ENCODE data around the gene TTC9C.
"Not testable (repeated sequence)": the region's sequence is repeated elsewhere in the genome, so short reads cannot be mapped to it uniquely, and the experiment has no call there.

The TTC9C gene

GRCh38 chr11:62715150-62716130, 12.8 kb upstream of the TTC9C start:
- H3K9me3 Mint-ChIP-seq, result no peaks in the 10 kb centered on the region
- peaks cover 82% of the 10 kb centered on the region for H3K36me3 Mint-ChIP-seq (ENCODE audit: insufficient read depth)
- peak overlapping the region; percentile 57 for H3K27ac Mint-ChIP-seq (ENCODE audit: low read depth)
- ATAC-seq (replicated peaks; ENCODE audit: extremely low read depth, poor library complexity, severe bottlenecking), result no peak
- H3K4me3 Mint-ChIP-seq, result no peak overlapping the region
- H3K27me3 Mint-ChIP-seq, result no peaks in the 10 kb centered on the region
- peaks cover 21% of the 10 kb centered on the region for H3K4me1 Mint-ChIP-seq
- no peak for DNase-seq (ENCODE audit: low spot score in 2 of 2)

GRCh38 chr11:62716206-62716605, 12.1 kb upstream of the TTC9C start:
- ATAC-seq (replicated peaks; ENCODE audit: extremely low read depth, poor library complexity, severe bottlenecking) (no peak), DNase-seq (ENCODE audit: low spot score in 2 of 2) (no peak)
- H3K36me3 Mint-ChIP-seq (ENCODE audit: insufficient read depth), result peaks cover 90% of the 10 kb centered on the region
- no peaks in the 10 kb centered on the region for H3K9me3 Mint-ChIP-seq
- H3K4me3 Mint-ChIP-seq, result no peak overlapping the region
- H3K27me3 Mint-ChIP-seq, result no peaks in the 10 kb centered on the region
- peaks cover 21% of the 10 kb centered on the region for H3K4me1 Mint-ChIP-seq
- no peak overlapping the region for H3K27ac Mint-ChIP-seq (ENCODE audit: low read depth)

GRCh38 chr11:62716816-62717215, 11.5 kb upstream of the TTC9C start:
- ATAC-seq (replicated peaks; ENCODE audit: extremely low read depth, poor library complexity, severe bottlenecking) (no peak), DNase-seq (ENCODE audit: low spot score in 2 of 2) (no peak)
- no peaks in the 10 kb centered on the region for H3K9me3 Mint-ChIP-seq
- peaks cover 90% of the 10 kb centered on the region for H3K36me3 Mint-ChIP-seq (ENCODE audit: insufficient read depth)
- peaks cover 21% of the 10 kb centered on the region for H3K4me1 Mint-ChIP-seq
- no peaks in the 10 kb centered on the region for H3K27me3 Mint-ChIP-seq
- H3K27ac Mint-ChIP-seq (ENCODE audit: low read depth), result no peak overlapping the region
- no peak overlapping the region for H3K4me3 Mint-ChIP-seq

- H3K27me3 Mint-ChIP-seq, result no peaks in the 10 kb centered on the region
- ATAC-seq (replicated peaks; ENCODE audit: extremely low read depth, poor library complexity, severe bottlenecking) (no peak), DNase-seq (ENCODE audit: low spot score in 2 of 2) (no peak)
- H3K27ac Mint-ChIP-seq (ENCODE audit: low read depth), result no peak overlapping the region
- peaks cover 33% of the 10 kb centered on the region for H3K4me1 Mint-ChIP-seq
- H3K4me3 Mint-ChIP-seq, result no peak overlapping the region
- peaks cover 97% of the 10 kb centered on the region for H3K36me3 Mint-ChIP-seq (ENCODE audit: insufficient read depth)
- H3K9me3 Mint-ChIP-seq, result no peaks in the 10 kb centered on the region
Observed at GRCh38 chr11:62719302-62719978, 8.8 kb upstream of the TTC9C start.

GRCh38 chr11:62721994-62722393, 6.3 kb upstream of the TTC9C start:
- Mint-ChIP-seq H3K36me3 (ENCODE audit: insufficient read depth) (peaks cover 91% of the 10 kb centered on the region), H3K27me3 (no peaks in the 10 kb centered on the region), H3K9me3 (no peaks in the 10 kb centered on the region), H3K4me1 (peaks cover 43% of the 10 kb centered on the region), H3K4me3 (no peak overlapping the region), H3K27ac (ENCODE audit: low read depth) (no peak overlapping the region)
- ATAC-seq (replicated peaks; ENCODE audit: extremely low read depth, poor library complexity, severe bottlenecking) (no peak), DNase-seq (ENCODE audit: low spot score in 2 of 2) (no peak)

GRCh38 chr11:62724171-62724570, 4.1 kb upstream of the TTC9C start:
- Mint-ChIP-seq H3K9me3 (no peaks in the 10 kb centered on the region), H3K36me3 (ENCODE audit: insufficient read depth) (peaks cover 83% of the 10 kb centered on the region), H3K4me3 (peak overlapping the region; percentile 97), H3K4me1 (peaks cover 51% of the 10 kb centered on the region), H3K27ac (ENCODE audit: low read depth) (peak overlapping the region; percentile 57), H3K27me3 (no peaks in the 10 kb centered on the region)
- DNase-seq (ENCODE audit: low spot score in 2 of 2) (no peak), ATAC-seq (replicated peaks; ENCODE audit: extremely low read depth, poor library complexity, severe bottlenecking) (no peak)

GRCh38 chr11:62725646-62726045, 2.6 kb upstream of the TTC9C start:
- Mint-ChIP-seq H3K36me3 (ENCODE audit: insufficient read depth) (peaks cover 73% of the 10 kb centered on the region), H3K27ac (ENCODE audit: low read depth) (peak overlapping the region; percentile 96), H3K9me3 (no peaks in the 10 kb centered on the region), H3K4me3 (peak overlapping the region; percentile 97), H3K27me3 (no peaks in the 10 kb centered on the region), H3K4me1 (peaks cover 43% of the 10 kb centered on the region)
- no peak for ATAC-seq (replicated peaks; ENCODE audit: extremely low read depth, poor library complexity, severe bottlenecking)
- DNase-seq (ENCODE audit: low spot score in 2 of 2), result no peak

- Mint-ChIP-seq H3K9me3 (no peaks in the 10 kb centered on the region), H3K36me3 (ENCODE audit: insufficient read depth) (peaks cover 71% of the 10 kb centered on the region), H3K27ac (ENCODE audit: low read depth) (peak overlapping the region; percentile 96), H3K4me1 (peaks cover 43% of the 10 kb centered on the region), H3K4me3 (peak overlapping the region; percentile 97), H3K27me3 (no peaks in the 10 kb centered on the region)
- no peak for ATAC-seq (replicated peaks; ENCODE audit: extremely low read depth, poor library complexity, severe bottlenecking)
- peak in 1 of 2 donors; percentile 28 for DNase-seq (ENCODE audit: low spot score in 2 of 2)
Observed at GRCh38 chr11:62726156-62726914, 2.0 kb upstream of the TTC9C start.

GRCh38 chr11:62726915-62727164, 1.4 kb upstream of the TTC9C start:
- Mint-ChIP-seq H3K4me3 (peak overlapping the region; percentile 97), H3K9me3 (no peaks in the 10 kb centered on the region), H3K36me3 (ENCODE audit: insufficient read depth) (peaks cover 67% of the 10 kb centered on the region), H3K27me3 (no peaks in the 10 kb centered on the region), H3K4me1 (peaks cover 43% of the 10 kb centered on the region), H3K27ac (ENCODE audit: low read depth) (peak overlapping the region; percentile 96)
- DNase-seq (ENCODE audit: low spot score in 2 of 2) (no peak), ATAC-seq (replicated peaks; ENCODE audit: extremely low read depth, poor library complexity, severe bottlenecking) (no peak)

GRCh38 chr11:62727165-62727871, 968 bp upstream of the TTC9C start, which contains the start of gene HNRNPUL2:
Gene HNRNPUL2 (minus strand): TSS chr11:62727457. CDS start chr11:62727156, 301 bp downstream.
- Mint-ChIP-seq H3K4me1 (peaks cover 43% of the 10 kb centered on the region), H3K27me3 (no peaks in the 10 kb centered on the region), H3K4me3 (peak within 1 kb of the TSS; percentile 97), H3K27ac (ENCODE audit: low read depth) (peak within 1 kb of the TSS; percentile 96), H3K36me3 (ENCODE audit: insufficient read depth) (peaks cover 63% of the 10 kb centered on the region), H3K9me3 (no peaks in the 10 kb centered on the region)
- DNase-seq (ENCODE audit: low spot score in 2 of 2), result peak; percentile 95 to 99
- ATAC-seq (replicated peaks; ENCODE audit: extremely low read depth, poor library complexity, severe bottlenecking), result peak; percentile 82

- peak overlapping the region; percentile 97 for H3K4me3 Mint-ChIP-seq
- peak overlapping the region; percentile 96 for H3K27ac Mint-ChIP-seq (ENCODE audit: low read depth)
- ATAC-seq (replicated peaks; ENCODE audit: extremely low read depth, poor library complexity, severe bottlenecking), result peak; percentile 67
- no peaks in the 10 kb centered on the region for H3K27me3 Mint-ChIP-seq
- peaks cover 43% of the 10 kb centered on the region for H3K4me1 Mint-ChIP-seq
- peak in 1 of 2 donors; percentile 88 for DNase-seq (ENCODE audit: low spot score in 2 of 2)
- H3K9me3 Mint-ChIP-seq, result no peaks in the 10 kb centered on the region
- peaks cover 59% of the 10 kb centered on the region for H3K36me3 Mint-ChIP-seq (ENCODE audit: insufficient read depth)
Observed at GRCh38 chr11:62727872-62728170, 465 bp upstream of the TTC9C start.

GRCh38 chr11:62730076-62730475, 1.8 kb downstream of the TTC9C start:
- Mint-ChIP-seq H3K36me3 (ENCODE audit: insufficient read depth) (peaks cover 56% of the 10 kb centered on the region), H3K4me3 (peak overlapping the region; percentile 97), H3K4me1 (peaks cover 26% of the 10 kb centered on the region)
- H3K9me3 Mint-ChIP-seq; ATAC-seq (replicated peaks; ENCODE audit: extremely low read depth, poor library complexity, severe bottlenecking); H3K27ac Mint-ChIP-seq (ENCODE audit: low read depth); H3K27me3 Mint-ChIP-seq; DNase-seq (ENCODE audit: low spot score in 2 of 2): not testable (repeated sequence)
